HepG2 (cell line): ENCODE results near the gene LRIF1.

Experiments
- CBX2 ChIP-seq, 2 experiments: fragments of 200-600 bp in 1 of 2; sonication (generic); formaldehyde crosslinking in 1 of 2; IDR thresholded peaks; 2 replicates each; pipeline versions ENCODE4 v1.7.0 to v1.8.1; 2018 to 2022; ENCODE audit warnings: low read depth in 2 of 2, low read length in 1 of 2, mild to moderate bottlenecking in 1 of 2, missing genetic modification reagents in 1 of 2
- CEBPG ChIP-seq: IDR thresholded peaks from 2 replicates; pipeline ENCODE4 v1.6.1; 2016
- ZSCAN31 ChIP-seq: sonication (generic); formaldehyde crosslinking; IDR thresholded peaks from 2 replicates; pipeline ENCODE4 v1.5.0; 2020; ENCODE audit warnings: low read depth, mild to moderate bottlenecking, missing genetic modification reagents

DNA sequence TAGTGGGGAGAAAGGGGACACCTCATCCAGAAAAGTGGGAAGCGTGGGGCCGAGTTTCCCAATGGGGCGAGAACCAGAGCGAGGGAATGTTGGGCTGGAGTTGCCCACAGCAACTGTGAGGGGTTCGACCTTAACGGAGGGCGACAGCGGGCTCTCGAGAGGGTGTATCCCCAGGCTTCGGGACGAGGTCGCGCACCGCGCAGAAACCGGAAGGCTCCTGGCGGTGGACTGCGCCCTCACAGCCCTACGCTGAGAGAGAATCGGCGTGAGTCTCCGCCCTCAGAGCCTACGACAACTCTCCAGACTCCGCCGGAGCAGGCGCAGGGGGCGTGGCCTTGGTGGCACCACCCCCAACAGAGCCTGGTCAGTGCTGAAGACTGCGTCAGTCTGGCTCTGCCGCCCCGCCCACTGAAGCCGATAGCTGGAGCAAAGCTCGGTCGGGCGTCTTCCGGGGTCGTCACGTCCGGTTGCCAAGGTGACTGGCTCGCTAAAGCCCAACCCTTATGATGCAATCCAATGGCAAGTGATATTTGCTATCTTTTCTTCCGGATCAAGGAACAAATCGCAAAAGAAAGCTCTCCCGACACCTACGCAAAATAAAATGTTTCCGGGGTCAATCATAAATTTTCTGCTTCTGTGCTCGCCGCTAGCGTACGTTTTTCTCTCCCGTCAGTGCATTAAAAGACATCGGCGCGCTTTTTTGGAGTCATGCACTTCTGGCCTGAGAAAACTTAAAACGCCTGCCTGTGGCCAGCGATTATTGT is at the start of gene LRIF1:
- TF ChIP-seq ZSCAN31 (CRISPR knock-in tag) (no peak), CEBPG (CRISPR knock-in tag) (peak; percentile 88), CBX2 (IDR thresholded peaks at IDR 0.05; ENCODE audit: low read depth, low read length) (no peak), CBX2 (CRISPR knock-in tag; IDR thresholded peaks at IDR 0.05; ENCODE audit: low read depth) (no peak)
